GM20000 (cell line): Measurements from ENCODE around the gene CACNG5.

ENCODE experiments used
- DNase-seq: peaks from one replicate; pipeline ENCODE4 v3.0.0; 2012; ENCODE audit warnings: low spot score
- CTCF ChIP-seq: IDR thresholded peaks from 2 replicates; pipeline ENCODE4 v1.5.1; 2012; ENCODE audit warnings: mild to moderate bottlenecking, control low read depth; ENCODE audit errors: extremely low read depth, missing control alignments

CACNG5 gene

GRCh38 chr17:66848496-66848895 is 13.6 kb downstream of the CACNG5 start:
- TF ChIP-seq CTCF = no peak
- no peak for DNase-seq

GRCh38 chr17:66849032-66849655 is 14.2 kb downstream of the CACNG5 start:
- TF ChIP-seq CTCF = no peak
- DNase-seq = no peak

GRCh38 chr17:66849851-66850580 is 15.1 kb downstream of the CACNG5 start:
- TF ChIP-seq CTCF = no peak
- DNase-seq = no peak

GRCh38 chr17:66850692-66851091 is 15.8 kb downstream of the CACNG5 start:
- no peak for DNase-seq
- no peak for TF ChIP-seq CTCF

GRCh38 chr17:66855204-66855603 is 20.3 kb downstream of the CACNG5 start:
- DNase-seq = no peak
- TF ChIP-seq CTCF = peak; percentile 25

GRCh38 chr17:66858226-66859083 is 23.5 kb downstream of the CACNG5 start:
- DNase-seq = no peak
- TF ChIP-seq CTCF = no peak

- no peak for TF ChIP-seq CTCF
- no peak for DNase-seq
Observed at GRCh38 chr17:66859353-66859752, 24.4 kb downstream of the CACNG5 start.
